ENCODE results near the gene C11orf86.
"Not testable (repeated sequence)": the region's sequence is repeated elsewhere in the genome, so short reads cannot be mapped to it uniquely, and the experiment has no call there.

Gene C11orf86

GRCh38 chr11:66996609-66997273 lies 21.6 kb downstream of the C11orf86 start:
- no peaks in the 10 kb centered on the region for H3K4me1 Mint-ChIP-seq (ENCODE audit: low read depth)
- no peaks in the 10 kb centered on the region for H3K9me3 Mint-ChIP-seq
- no peak overlapping the region for H3K27ac Mint-ChIP-seq
- no peak overlapping the region for H3K4me3 Mint-ChIP-seq
- H3K36me3 Mint-ChIP-seq (ENCODE audit: low read depth), result no peaks in the 10 kb centered on the region
- peaks cover 9% of the 10 kb centered on the region for H3K27me3 Mint-ChIP-seq (ENCODE audit: low read depth)

GRCh38 chr11:66999555-66999954 lies 24.5 kb downstream of the C11orf86 start:
- Mint-ChIP-seq H3K4me3 (no peak overlapping the region), H3K36me3 (ENCODE audit: low read depth) (no peaks in the 10 kb centered on the region), H3K4me1 (ENCODE audit: low read depth) (no peaks in the 10 kb centered on the region), H3K27ac (no peak overlapping the region), H3K27me3 (ENCODE audit: low read depth) (peaks cover 5% of the 10 kb centered on the region), H3K9me3 (no peaks in the 10 kb centered on the region)

- Mint-ChIP-seq H3K9me3 (no peaks in the 10 kb centered on the region), H3K4me1 (ENCODE audit: low read depth) (no peaks in the 10 kb centered on the region), H3K4me3 (no peak overlapping the region), H3K27me3 (ENCODE audit: low read depth) (peaks cover 5% of the 10 kb centered on the region), H3K36me3 (ENCODE audit: low read depth) (no peaks in the 10 kb centered on the region), H3K27ac (no peak overlapping the region)
Observed at GRCh38 chr11:67001332-67001731, 26.2 kb downstream of the C11orf86 start.

GRCh38 chr11:67002297-67002913 lies 27.3 kb downstream of the C11orf86 start:
- Mint-ChIP-seq H3K27me3 (ENCODE audit: low read depth) (no peaks in the 10 kb centered on the region), H3K9me3 (no peaks in the 10 kb centered on the region), H3K36me3 (ENCODE audit: low read depth) (no peaks in the 10 kb centered on the region), H3K4me1 (ENCODE audit: low read depth) (no peaks in the 10 kb centered on the region), H3K4me3 (no peak overlapping the region), H3K27ac (no peak overlapping the region)

GRCh38 chr11:67002921-67003411 lies 27.9 kb downstream of the C11orf86 start:
- Mint-ChIP-seq H3K27ac (no peak overlapping the region), H3K36me3 (ENCODE audit: low read depth) (no peaks in the 10 kb centered on the region), H3K4me1 (ENCODE audit: low read depth) (no peaks in the 10 kb centered on the region), H3K4me3 (no peak overlapping the region), H3K27me3 (ENCODE audit: low read depth) (no peaks in the 10 kb centered on the region), H3K9me3 (no peaks in the 10 kb centered on the region)

- not testable (repeated sequence) for H3K27me3 Mint-ChIP-seq (ENCODE audit: low read depth); H3K4me1 Mint-ChIP-seq (ENCODE audit: low read depth); H3K9me3 Mint-ChIP-seq; H3K36me3 Mint-ChIP-seq (ENCODE audit: low read depth); H3K4me3 Mint-ChIP-seq; H3K27ac Mint-ChIP-seq
Observed at GRCh38 chr11:67005200-67005599, 30.1 kb downstream of the C11orf86 start.

GRCh38 chr11:67006029-67006884 lies 31.2 kb downstream of the C11orf86 start:
- no peak overlapping the region for H3K27ac Mint-ChIP-seq
- H3K36me3 Mint-ChIP-seq (ENCODE audit: low read depth), result no peaks in the 10 kb centered on the region
- no peaks in the 10 kb centered on the region for H3K9me3 Mint-ChIP-seq
- no peaks in the 10 kb centered on the region for H3K27me3 Mint-ChIP-seq (ENCODE audit: low read depth)
- H3K4me3 Mint-ChIP-seq, result no peak overlapping the region
- H3K4me1 Mint-ChIP-seq (ENCODE audit: low read depth), result no peaks in the 10 kb centered on the region

GRCh38 chr11:67007126-67007525 lies 32.0 kb downstream of the C11orf86 start:
- no peak overlapping the region for H3K27ac Mint-ChIP-seq
- H3K27me3 Mint-ChIP-seq (ENCODE audit: low read depth), result no peaks in the 10 kb centered on the region
- no peak overlapping the region for H3K4me3 Mint-ChIP-seq
- H3K9me3 Mint-ChIP-seq, result no peaks in the 10 kb centered on the region
- H3K36me3 Mint-ChIP-seq (ENCODE audit: low read depth), result no peaks in the 10 kb centered on the region
- H3K4me1 Mint-ChIP-seq (ENCODE audit: low read depth), result no peaks in the 10 kb centered on the region

GRCh38 chr11:67010296-67010905 lies 35.3 kb downstream of the C11orf86 start:
- H3K27me3 Mint-ChIP-seq (ENCODE audit: low read depth), result no peaks in the 10 kb centered on the region
- no peak overlapping the region for H3K27ac Mint-ChIP-seq
- H3K9me3 Mint-ChIP-seq, result no peaks in the 10 kb centered on the region
- no peaks in the 10 kb centered on the region for H3K4me1 Mint-ChIP-seq (ENCODE audit: low read depth)
- no peaks in the 10 kb centered on the region for H3K36me3 Mint-ChIP-seq (ENCODE audit: low read depth)
- no peak overlapping the region for H3K4me3 Mint-ChIP-seq

- peaks cover under 1% of the 10 kb centered on the region for H3K27me3 Mint-ChIP-seq (ENCODE audit: low read depth)
Observed at GRCh38 chr11:67013511-67014045, 38.5 kb downstream of the C11orf86 start.

GRCh38 chr11:67014343-67014742 lies 39.2 kb downstream of the C11orf86 start:
- Mint-ChIP-seq H3K36me3 (ENCODE audit: low read depth) (no peaks in the 10 kb centered on the region), H3K9me3 (no peaks in the 10 kb centered on the region), H3K4me3 (no peak overlapping the region), H3K27me3 (ENCODE audit: low read depth) (peaks cover 4% of the 10 kb centered on the region), H3K4me1 (ENCODE audit: low read depth) (no peaks in the 10 kb centered on the region), H3K27ac (no peak overlapping the region)

More at GRCh38 chr11:67013511-67014045, 38.5 kb downstream of the C11orf86 start:
- H3K9me3 Mint-ChIP-seq, result no peaks in the 10 kb centered on the region
- H3K4me3 Mint-ChIP-seq, result no peak overlapping the region
- no peaks in the 10 kb centered on the region for H3K36me3 Mint-ChIP-seq (ENCODE audit: low read depth)
- H3K4me1 Mint-ChIP-seq (ENCODE audit: low read depth), result no peaks in the 10 kb centered on the region
- no peak overlapping the region for H3K27ac Mint-ChIP-seq

- Mint-ChIP-seq H3K27me3 (ENCODE audit: low read depth) (peaks cover 7% of the 10 kb centered on the region), H3K36me3 (ENCODE audit: low read depth) (no peaks in the 10 kb centered on the region), H3K9me3 (no peaks in the 10 kb centered on the region), H3K27ac (no peak overlapping the region), H3K4me1 (ENCODE audit: low read depth) (no peaks in the 10 kb centered on the region), H3K4me3 (no peak overlapping the region)
Observed at GRCh38 chr11:67015048-67015447, 39.9 kb downstream of the C11orf86 start.

- Mint-ChIP-seq H3K4me3 (no peak overlapping the region), H3K27ac (no peak overlapping the region), H3K9me3 (no peaks in the 10 kb centered on the region), H3K4me1 (ENCODE audit: low read depth) (no peaks in the 10 kb centered on the region), H3K27me3 (ENCODE audit: low read depth) (peaks cover 17% of the 10 kb centered on the region), H3K36me3 (ENCODE audit: low read depth) (no peaks in the 10 kb centered on the region)
Observed at GRCh38 chr11:67016550-67016949, 41.4 kb downstream of the C11orf86 start.

- H3K9me3 Mint-ChIP-seq, result no peaks in the 10 kb centered on the region
- H3K27me3 Mint-ChIP-seq (ENCODE audit: low read depth), result peaks cover 53% of the 10 kb centered on the region
- no peak overlapping the region for H3K27ac Mint-ChIP-seq
- no peak overlapping the region for H3K4me3 Mint-ChIP-seq
- peaks cover 11% of the 10 kb centered on the region for H3K4me1 Mint-ChIP-seq (ENCODE audit: low read depth)
- no peaks in the 10 kb centered on the region for H3K36me3 Mint-ChIP-seq (ENCODE audit: low read depth)
Observed at GRCh38 chr11:67020949-67021348, 45.8 kb downstream of the C11orf86 start.
